Measurements from ENCODE around the gene PRR5L.

GRCh38 chr11:36455658-36456111 is 159.6 kb downstream of the PRR5L start:
- TF ChIP-seq CTCF (IDR thresholded peaks at IDR 0.05; ENCODE audit: insufficient read depth, low read length) (no peak), GABPA (IDR thresholded peaks at IDR 0.05; ENCODE audit: low read depth) (no peak), POLR2AphosphoS5 (IDR thresholded peaks at IDR 0.05; ENCODE audit: low read depth) (no peak), REST (IDR thresholded peaks at IDR 0.05; ENCODE audit: insufficient replicate concordance, low read depth) (no peak), SPI1 (IDR thresholded peaks at IDR 0.05; ENCODE audit: borderline replicate concordance, low read depth) (no peak)
